Body of pancreas (tissue), 4 donors: ENCODE results near the gene ARAP1.

Experiments
- CTCF ChIP-seq, 7 experiments: fragments of 450-650 bp in 4 of 7; fragments of 200-600 bp in 3 of 7; sonication (generic) in 3 of 7; IDR thresholded peaks; one replicate each; pipeline ENCODE4 v1.5.1; 2016 to 2019; ENCODE audit warnings: antibody characterized with exemption in 7 of 7
- POLR2A ChIP-seq, 3 donors: fragments of 450-650 bp; IDR thresholded peaks; one replicate each; pipeline ENCODE4 v1.6.1; 2016; ENCODE audit warnings: antibody characterized with exemption in 3 of 3, mild to moderate bottlenecking in 2 of 3

- TF ChIP-seq CTCF (IDR thresholded peaks at IDR 0.05) (peak; percentile 61 to 86 (median 80)), POLR2A (IDR thresholded peaks at IDR 0.05) (no peak)
Measured at GRCh38 chr11:72683782-72684200, 68.4 kb downstream of the ARAP1 start.
